ENCODE data around the gene PGA3. TPM values are rescaled to one million over a fixed set of nuclear protein-coding genes. Genes with fewer than 3 reads are reported as not detected.
"Not testable (repeated sequence)": the region's sequence is repeated elsewhere in the genome, so short reads cannot be mapped to it uniquely, and the experiment has no call there.

The PGA3 gene
- total RNA-seq, 1 donor, result 0.21 TPM

DNA sequence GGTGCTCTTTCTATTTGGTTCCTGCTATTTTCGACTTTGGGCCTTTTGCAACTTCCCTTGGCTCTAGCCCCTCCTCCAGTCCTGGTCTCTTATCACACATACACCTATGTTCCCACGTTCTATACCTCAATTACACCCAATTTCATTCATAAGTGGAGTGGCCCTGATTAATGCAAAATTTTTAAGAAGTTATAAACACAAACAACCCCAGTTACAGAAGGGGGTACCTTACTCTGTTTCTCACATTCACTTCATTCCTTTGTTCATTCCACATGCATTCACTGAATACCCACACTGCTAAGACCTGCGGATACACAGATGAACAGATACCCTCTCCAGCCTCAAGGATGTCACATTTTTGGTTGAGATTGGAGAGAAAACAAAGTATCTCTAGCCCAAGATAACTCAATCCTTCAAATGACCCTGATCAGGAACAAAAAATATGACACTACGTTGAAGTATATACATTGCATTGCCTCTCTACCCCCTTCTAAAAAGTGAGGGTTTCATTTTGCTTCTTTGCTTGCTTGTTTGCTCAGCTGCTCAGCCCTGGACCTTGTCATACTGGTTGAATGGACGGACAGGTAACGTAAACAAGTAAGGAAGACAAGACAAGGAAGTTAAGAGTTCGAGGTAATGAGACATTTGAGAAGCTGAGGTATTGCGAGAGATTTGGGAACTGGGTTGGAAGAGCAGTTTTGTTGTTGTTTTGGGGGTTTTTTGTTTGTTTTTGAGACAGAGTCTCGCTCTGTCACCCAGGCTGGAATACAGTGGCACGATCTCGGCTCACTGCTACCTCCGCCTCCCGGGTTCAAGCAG is 38.5 kb upstream of the PGA3 start:
- peaks cover 70% of the 10 kb centered on the region for H3K4me1 ChIP-seq (ENCODE audit: insufficient read depth, low read length)
- H3K4me3 ChIP-seq (ENCODE audit: low read length), result no peak overlapping the region
- H3K27me3 ChIP-seq (ENCODE audit: insufficient read depth, low read length), result no peaks in the 10 kb centered on the region
- no peaks in the 10 kb centered on the region for H3K9me3 ChIP-seq (ENCODE audit: low read depth, low read length)

DNA sequence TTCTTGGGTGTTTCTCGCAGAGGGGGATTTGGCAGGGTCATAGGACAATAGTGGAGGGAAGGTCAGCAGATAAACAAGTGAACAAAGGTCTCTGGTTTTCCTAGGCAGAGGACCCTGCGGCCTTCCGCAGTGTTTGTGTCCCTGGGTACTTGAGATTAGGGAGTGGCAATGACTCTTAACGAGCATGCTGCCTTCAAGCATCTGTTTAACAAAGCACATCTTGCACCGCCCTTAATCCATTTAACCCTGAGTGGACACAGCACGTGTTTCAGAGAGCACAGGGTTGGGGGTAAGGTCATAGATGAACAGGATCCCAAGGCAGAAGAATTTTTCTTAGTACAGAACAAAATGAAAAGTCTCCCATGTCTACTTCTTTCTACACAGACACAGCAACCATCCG is 37.5 kb upstream of the PGA3 start:
- not testable (repeated sequence) for H3K9me3 ChIP-seq (ENCODE audit: low read depth, low read length); H3K4me3 ChIP-seq (ENCODE audit: low read length); H3K27me3 ChIP-seq (ENCODE audit: insufficient read depth, low read length)
- peaks cover 60% of the 10 kb centered on the region for H3K4me1 ChIP-seq (ENCODE audit: insufficient read depth, low read length)

DNA sequence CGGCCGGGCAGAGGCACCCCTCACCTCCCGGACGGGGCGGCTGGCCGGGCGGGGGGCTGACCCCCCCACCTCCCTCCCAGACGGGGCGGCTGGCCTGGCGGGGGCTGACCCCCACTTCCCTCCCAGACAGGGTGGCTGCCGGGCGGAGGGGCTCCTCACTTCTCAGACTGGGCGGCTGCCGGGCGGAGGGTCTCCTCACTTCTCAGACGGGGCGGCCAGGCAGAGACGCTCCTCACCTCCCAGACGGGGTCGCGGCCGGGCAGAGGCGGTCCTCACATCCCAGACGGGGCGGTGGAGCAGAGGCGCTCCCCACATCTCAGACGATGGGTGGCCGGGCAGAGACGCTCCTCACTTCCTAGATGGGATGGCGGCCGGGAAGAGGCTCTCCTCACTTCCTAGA is 37.0 kb upstream of the PGA3 start:
- H3K9me3 ChIP-seq (ENCODE audit: low read depth, low read length); H3K4me3 ChIP-seq (ENCODE audit: low read length); H3K27me3 ChIP-seq (ENCODE audit: insufficient read depth, low read length): not testable (repeated sequence)
- H3K4me1 ChIP-seq (ENCODE audit: insufficient read depth, low read length), result peaks cover 61% of the 10 kb centered on the region

DNA sequence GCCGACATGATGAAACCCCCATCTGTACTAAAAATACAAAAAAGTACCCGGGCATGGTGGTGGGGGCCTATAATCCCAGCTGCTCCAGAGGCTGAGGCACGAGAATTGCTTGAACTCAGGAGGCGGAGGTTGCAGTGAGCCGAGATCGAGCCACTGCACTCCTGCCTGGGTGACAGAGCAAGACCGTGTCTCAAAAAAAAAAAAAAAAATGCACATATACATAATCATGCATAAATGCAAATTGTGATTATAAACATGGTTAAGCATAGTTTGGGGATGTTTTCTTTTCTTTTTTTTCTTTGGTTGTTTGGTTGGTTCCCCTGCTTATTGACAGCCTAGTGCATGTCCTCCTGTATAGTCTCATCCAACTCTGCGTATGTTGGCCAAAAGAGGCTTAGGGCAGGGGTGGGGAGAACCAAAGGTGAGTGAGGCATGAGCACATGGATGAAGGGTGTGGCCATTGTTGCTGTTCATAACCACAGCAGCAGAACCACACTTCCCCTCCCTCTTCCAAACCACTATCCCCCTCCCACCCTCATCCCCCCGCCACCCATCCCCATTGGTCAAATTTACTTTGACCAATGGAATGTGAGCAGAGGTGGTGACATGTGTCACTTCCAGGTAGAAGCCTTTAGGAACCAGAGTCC is 35.1 kb upstream of the PGA3 start:
- no peaks in the 10 kb centered on the region for H3K9me3 ChIP-seq (ENCODE audit: low read depth, low read length)
- no peaks in the 10 kb centered on the region for H3K27me3 ChIP-seq (ENCODE audit: insufficient read depth, low read length)
- peaks cover 63% of the 10 kb centered on the region for H3K4me1 ChIP-seq (ENCODE audit: insufficient read depth, low read length)
- no peak overlapping the region for H3K4me3 ChIP-seq (ENCODE audit: low read length)

DNA sequence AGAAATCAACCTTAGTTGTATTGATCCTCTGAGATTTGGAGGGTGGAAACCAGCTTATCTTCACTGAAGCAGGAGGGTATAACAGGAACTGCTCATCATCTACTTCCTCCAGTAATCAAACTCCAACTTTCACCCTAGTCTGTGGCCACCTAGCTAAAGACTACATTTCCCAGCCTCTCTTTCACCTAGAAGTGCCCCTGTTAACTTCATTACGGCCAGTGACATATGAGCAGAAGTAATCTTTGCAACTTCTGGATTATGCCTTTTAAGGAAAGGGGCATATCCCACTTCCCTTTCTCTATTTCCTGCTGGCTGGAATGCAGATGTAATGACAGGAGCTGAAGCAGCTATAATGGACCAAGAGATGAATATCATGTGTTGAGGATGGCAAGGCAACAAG is 34.5 kb upstream of the PGA3 start:
- Histone ChIP-seq H3K4me3 (ENCODE audit: low read length) (no peak overlapping the region), H3K27me3 (ENCODE audit: insufficient read depth, low read length) (no peaks in the 10 kb centered on the region), H3K4me1 (ENCODE audit: insufficient read depth, low read length) (peaks cover 57% of the 10 kb centered on the region), H3K9me3 (ENCODE audit: low read depth, low read length) (no peaks in the 10 kb centered on the region)

DNA sequence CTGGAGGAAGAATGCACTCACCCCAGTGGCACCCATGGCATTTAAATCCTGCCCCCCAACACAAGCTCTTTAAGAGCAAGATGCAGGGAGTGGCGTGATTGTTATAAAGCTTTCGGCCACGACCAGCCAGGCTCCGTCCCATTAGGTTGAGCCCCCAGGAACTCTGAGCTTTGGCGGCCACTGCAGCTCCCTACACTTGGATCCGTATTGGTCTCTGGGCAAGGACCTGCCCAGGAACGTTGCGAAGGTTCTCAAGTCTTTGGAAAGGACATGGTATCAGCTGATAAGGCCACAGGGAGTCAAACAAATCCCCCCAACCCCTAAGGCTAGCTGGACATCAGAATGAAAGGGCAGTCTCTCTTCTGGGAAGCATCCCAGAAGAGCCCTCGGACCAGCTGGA is 32.7 kb upstream of the PGA3 start:
- Histone ChIP-seq H3K27me3 (ENCODE audit: insufficient read depth, low read length) (no peaks in the 10 kb centered on the region), H3K4me1 (ENCODE audit: insufficient read depth, low read length) (peaks cover 39% of the 10 kb centered on the region), H3K4me3 (ENCODE audit: low read length) (no peak overlapping the region), H3K9me3 (ENCODE audit: low read depth, low read length) (no peaks in the 10 kb centered on the region)

DNA sequence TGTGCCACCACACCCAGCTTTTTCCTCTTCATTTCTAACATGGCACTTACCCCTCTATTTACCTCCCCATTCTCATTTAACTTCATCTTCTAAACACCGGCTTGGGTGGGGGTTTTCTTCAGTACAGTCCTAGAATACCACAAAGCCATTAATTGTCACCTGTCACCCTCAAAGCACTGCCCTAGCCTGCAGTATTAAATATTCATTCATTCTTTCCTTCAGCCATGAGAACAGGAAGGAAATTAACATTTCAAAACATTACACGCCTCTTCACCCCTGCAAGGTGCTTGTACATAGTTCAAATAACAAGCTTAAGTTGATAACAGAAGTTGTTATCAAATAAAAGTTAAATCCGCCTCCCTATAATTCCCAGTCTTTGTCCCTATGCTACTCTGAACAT is 31.4 kb upstream of the PGA3 start:
- H3K4me3 ChIP-seq (ENCODE audit: low read length), result no peak overlapping the region
- H3K27me3 ChIP-seq (ENCODE audit: insufficient read depth, low read length), result no peaks in the 10 kb centered on the region
- H3K4me1 ChIP-seq (ENCODE audit: insufficient read depth, low read length), result peaks cover 38% of the 10 kb centered on the region
- no peaks in the 10 kb centered on the region for H3K9me3 ChIP-seq (ENCODE audit: low read depth, low read length)

DNA sequence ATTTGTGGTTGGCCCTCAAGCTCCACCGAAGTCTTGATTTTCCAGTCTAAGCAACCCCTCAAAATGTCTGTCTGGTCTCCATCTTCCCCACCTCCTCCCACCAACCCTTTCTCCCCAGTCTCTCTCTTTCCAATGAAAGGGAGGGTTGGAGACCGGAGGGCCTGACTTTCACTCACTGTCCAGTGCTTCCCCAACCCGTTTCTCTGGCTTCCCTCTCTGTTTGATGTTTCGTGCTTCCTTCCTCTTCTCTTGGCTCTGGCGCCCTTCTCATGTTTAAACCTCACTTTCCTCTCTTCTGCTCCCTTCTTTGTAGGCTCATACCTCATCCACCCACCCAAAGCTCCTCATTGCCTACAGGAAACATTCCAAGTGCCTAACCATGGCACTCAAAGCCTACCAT is 31.0 kb upstream of the PGA3 start:
- H3K4me3 ChIP-seq (ENCODE audit: low read length), result no peak overlapping the region
- no peaks in the 10 kb centered on the region for H3K27me3 ChIP-seq (ENCODE audit: insufficient read depth, low read length)
- peaks cover 35% of the 10 kb centered on the region for H3K4me1 ChIP-seq (ENCODE audit: insufficient read depth, low read length)
- H3K9me3 ChIP-seq (ENCODE audit: low read depth, low read length), result no peaks in the 10 kb centered on the region

DNA sequence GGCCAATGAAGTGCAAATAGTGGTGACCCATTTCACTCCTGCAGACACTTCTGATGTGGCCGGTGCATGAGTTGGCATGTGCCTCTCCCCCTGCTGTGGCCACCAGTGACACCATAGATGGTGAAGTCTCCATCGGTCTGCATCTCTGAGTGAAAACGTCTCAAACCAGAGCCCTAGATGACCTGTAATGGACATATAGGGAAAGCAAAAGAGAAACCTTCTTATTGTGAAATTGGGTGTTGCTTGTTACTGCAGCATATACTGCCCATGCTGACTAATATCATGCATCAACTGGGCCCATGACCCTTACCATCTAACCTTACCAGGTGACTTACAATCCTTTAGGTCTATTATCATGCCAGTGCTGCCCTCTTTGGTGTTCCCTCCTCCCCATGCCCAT is 30.4 kb upstream of the PGA3 start:
- no peaks in the 10 kb centered on the region for H3K27me3 ChIP-seq (ENCODE audit: insufficient read depth, low read length)
- H3K4me1 ChIP-seq (ENCODE audit: insufficient read depth, low read length), result peaks cover 29% of the 10 kb centered on the region
- H3K4me3 ChIP-seq (ENCODE audit: low read length), result no peak overlapping the region
- H3K9me3 ChIP-seq (ENCODE audit: low read depth, low read length), result no peaks in the 10 kb centered on the region

DNA sequence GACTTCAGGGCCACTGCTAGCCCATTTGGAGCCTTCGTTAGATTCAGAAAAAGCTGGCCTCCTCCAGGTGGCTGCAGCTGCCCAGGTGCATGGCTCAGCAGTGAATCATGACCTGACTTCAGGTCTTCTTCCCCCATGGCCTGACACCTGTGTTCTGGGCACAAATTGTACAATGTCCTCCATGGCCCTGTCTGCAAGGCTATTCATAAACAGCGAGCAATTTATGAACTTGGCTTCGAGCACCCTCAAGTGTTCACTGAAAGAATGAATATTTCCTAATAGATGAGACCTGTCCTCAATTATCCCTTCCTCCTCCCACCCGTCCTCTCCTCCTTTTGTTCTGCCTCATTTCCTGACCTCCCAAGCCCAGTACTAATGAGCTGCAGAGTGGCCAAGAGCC is 29.9 kb upstream of the PGA3 start:
- Histone ChIP-seq H3K27me3 (ENCODE audit: insufficient read depth, low read length) (no peaks in the 10 kb centered on the region), H3K4me1 (ENCODE audit: insufficient read depth, low read length) (peaks cover 24% of the 10 kb centered on the region), H3K4me3 (ENCODE audit: low read length) (no peak overlapping the region), H3K9me3 (ENCODE audit: low read depth, low read length) (no peaks in the 10 kb centered on the region)

DNA sequence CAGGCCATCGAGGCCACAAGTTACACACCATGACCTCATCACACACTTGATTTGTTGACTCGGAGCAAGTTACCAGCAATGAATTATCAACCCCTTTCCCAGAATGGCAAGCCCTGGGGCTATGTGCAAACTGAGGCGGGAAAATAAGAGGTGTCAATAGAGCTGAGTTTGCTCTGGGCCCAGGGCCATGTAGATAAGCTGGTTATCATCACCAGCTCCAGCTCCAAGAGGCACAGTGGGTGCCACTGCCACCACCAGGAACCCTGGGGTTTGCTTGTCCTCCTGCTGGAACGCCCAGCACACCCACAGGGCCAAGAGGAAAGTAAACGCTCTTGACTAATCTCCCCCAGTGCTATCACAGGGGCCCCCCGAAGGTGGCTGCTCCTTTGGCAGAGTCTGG is 29.0 kb upstream of the PGA3 start:
- Histone ChIP-seq H3K27me3 (ENCODE audit: insufficient read depth, low read length) (no peaks in the 10 kb centered on the region), H3K4me1 (ENCODE audit: insufficient read depth, low read length) (peaks cover 20% of the 10 kb centered on the region), H3K4me3 (ENCODE audit: low read length) (no peak overlapping the region), H3K9me3 (ENCODE audit: low read depth, low read length) (no peaks in the 10 kb centered on the region)

DNA sequence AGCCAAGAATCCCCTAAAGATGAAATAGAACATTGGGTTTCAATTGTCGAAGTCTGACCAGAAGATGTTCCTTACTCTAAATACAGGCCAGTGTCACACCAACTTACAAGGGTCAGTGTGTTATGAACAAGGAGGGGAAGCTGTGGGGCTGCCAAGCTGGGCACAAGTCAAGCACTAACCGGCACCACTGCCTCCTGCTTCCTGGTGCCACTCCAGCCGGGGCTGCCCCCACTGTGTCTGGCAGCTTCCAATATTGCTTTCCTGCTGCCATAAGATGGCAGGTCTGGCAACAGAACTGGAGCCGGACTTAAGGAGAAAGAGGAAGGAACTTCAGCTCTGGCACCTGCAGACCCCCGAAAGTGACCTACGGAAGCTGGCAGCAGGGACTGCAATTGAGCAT is 28.4 kb upstream of the PGA3 start:
- no peaks in the 10 kb centered on the region for H3K27me3 ChIP-seq (ENCODE audit: insufficient read depth, low read length)
- no peak overlapping the region for H3K4me3 ChIP-seq (ENCODE audit: low read length)
- peaks cover 20% of the 10 kb centered on the region for H3K4me1 ChIP-seq (ENCODE audit: insufficient read depth, low read length)
- no peaks in the 10 kb centered on the region for H3K9me3 ChIP-seq (ENCODE audit: low read depth, low read length)

DNA sequence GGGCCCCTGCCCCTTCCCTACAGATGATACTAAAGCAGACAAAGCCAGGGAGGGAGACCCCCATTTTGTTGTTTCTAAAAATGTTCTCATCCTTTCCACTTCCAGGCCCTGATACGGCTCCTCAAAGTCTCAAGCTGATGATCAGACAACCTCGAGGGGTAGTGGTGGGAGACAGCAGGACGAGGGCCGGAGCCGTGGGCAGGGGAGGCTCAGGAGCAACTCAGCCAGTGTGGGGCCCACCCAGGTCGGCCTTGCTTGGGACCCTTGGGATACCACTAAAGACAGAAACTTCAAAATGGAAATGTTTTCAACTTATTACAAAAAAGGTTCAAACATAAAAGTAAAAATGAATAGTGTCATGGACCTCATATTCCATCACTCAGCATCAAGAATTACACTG is 26.9 kb upstream of the PGA3 start:
- Histone ChIP-seq H3K4me3 (ENCODE audit: low read length) (no peak overlapping the region), H3K4me1 (ENCODE audit: insufficient read depth, low read length) (peaks cover 18% of the 10 kb centered on the region), H3K27me3 (ENCODE audit: insufficient read depth, low read length) (no peaks in the 10 kb centered on the region), H3K9me3 (ENCODE audit: low read depth, low read length) (no peaks in the 10 kb centered on the region)

DNA sequence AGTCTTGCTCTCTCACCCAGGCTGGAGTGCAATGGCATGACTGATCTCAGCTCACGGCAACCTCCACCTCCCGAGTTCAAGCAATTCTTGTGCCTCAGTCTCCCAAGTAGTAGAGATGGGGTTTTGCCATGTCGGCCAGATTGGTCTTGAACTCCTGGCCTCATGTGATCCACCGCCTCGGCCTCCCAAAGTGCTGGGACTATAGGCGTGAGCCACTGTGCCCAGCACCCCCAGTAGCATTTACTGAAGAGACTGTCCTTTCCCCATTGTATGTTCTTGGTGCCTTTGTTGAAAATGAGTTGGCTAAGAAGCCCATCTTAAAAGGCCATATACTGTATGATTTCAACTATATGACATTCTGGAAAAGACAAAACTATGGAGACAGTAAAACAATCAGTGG is 23.1 kb upstream of the PGA3 start:
- H3K27me3 ChIP-seq (ENCODE audit: insufficient read depth, low read length); H3K4me3 ChIP-seq (ENCODE audit: low read length); H3K9me3 ChIP-seq (ENCODE audit: low read depth, low read length); H3K4me1 ChIP-seq (ENCODE audit: insufficient read depth, low read length): not testable (repeated sequence)

DNA sequence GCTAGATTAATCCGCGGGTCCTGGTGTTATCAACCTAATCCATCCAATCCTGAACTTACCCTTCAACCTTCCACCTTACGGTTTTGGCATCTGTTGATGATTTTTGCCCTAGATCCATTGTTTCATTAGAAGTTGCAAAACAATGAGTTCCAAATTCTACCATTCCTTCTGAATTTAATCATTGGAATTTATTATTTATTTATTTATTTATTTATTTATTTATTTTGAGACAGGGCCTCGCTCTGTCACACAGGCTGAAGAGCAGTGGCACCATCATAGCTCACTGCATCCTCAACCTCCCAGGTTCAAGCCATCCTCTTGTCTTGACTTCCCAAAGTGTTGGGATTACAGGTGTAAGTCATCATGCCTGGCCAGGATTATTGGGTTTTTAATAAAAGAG is 21.8 kb upstream of the PGA3 start:
- H3K27me3 ChIP-seq (ENCODE audit: insufficient read depth, low read length), result no peaks in the 10 kb centered on the region
- H3K4me3 ChIP-seq (ENCODE audit: low read length), result no peak overlapping the region
- no peaks in the 10 kb centered on the region for H3K4me1 ChIP-seq (ENCODE audit: insufficient read depth, low read length)
- no peaks in the 10 kb centered on the region for H3K9me3 ChIP-seq (ENCODE audit: low read depth, low read length)

DNA sequence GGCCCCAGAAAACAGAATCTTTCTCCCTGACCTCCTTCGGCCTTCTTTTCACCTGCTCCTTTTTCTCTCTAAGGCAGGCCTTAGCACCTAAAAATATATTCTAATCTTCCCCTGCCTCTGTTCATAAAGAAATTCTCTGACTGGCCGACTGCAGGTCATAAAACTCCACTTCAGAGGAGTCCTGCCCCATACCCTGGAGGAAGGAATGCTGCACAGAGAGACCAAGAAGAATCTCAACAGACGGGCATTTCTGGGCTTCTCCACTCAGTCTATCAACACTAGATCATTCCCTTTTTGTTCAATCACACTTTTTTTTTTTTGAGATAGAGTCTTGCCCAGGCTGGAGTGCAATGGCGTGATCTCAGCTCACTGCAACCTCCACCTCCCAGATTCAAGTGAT is 19.7 kb upstream of the PGA3 start:
- Histone ChIP-seq H3K4me1 (ENCODE audit: insufficient read depth, low read length) (no peaks in the 10 kb centered on the region), H3K27me3 (ENCODE audit: insufficient read depth, low read length) (no peaks in the 10 kb centered on the region), H3K9me3 (ENCODE audit: low read depth, low read length) (no peaks in the 10 kb centered on the region)

More for the DNA sequence above, 19.7 kb upstream of the PGA3 start:
- H3K4me3 ChIP-seq (ENCODE audit: low read length), result no peak overlapping the region
